Amniotic epithelial cell (primary cell): ENCODE data around the gene CCDC97.

Experiments
- DNase-seq: peaks from one replicate; pipeline ENCODE4 v3.0.0-alpha.2; 2010; ENCODE audit warnings: low read depth

The CCDC97 gene

GRCh38 chr19:41320185-41320518, 10.2 kb downstream of the CCDC97 start:
- DNase-seq, result no peak

GRCh38 chr19:41320568-41320967, 10.6 kb downstream of the CCDC97 start:
- no peak for DNase-seq

GRCh38 chr19:41321204-41321599, 11.2 kb downstream of the CCDC97 start:
- DNase-seq, result no peak

DNA sequence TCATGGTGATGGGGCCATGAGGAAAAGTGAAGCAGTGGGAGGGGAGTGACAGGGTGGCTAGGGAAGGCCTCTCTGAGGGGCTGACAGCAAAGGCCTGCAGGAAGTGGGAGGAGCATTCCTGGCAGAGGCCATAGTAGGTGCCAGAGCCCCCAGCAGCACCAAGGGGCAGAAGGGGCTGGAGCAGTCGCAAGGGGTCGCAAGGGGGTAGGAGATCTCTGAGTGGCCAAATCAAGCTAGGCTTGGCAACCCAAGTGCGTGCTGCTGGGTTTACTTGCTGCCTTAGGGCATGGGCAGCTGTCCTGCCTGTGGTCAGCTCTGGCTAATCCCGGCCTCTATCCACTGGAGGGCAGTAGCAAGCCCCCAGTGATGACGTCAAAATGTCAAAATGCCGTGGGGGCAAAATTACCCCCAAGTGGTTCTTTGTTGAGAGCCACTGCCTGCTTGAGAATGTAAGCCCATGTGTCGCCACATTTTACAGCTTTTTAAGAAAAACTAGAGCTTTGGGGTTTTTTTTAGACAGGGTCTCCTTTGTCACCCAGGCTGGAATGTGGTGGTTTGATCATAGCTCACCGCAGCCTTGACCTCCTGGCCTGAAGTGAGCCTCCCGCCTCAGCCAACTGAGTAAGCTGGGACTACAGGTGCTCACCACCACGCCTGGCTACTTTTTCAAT, 11.8 kb downstream of the CCDC97 start:
- peak; percentile 75 for DNase-seq

DNA sequence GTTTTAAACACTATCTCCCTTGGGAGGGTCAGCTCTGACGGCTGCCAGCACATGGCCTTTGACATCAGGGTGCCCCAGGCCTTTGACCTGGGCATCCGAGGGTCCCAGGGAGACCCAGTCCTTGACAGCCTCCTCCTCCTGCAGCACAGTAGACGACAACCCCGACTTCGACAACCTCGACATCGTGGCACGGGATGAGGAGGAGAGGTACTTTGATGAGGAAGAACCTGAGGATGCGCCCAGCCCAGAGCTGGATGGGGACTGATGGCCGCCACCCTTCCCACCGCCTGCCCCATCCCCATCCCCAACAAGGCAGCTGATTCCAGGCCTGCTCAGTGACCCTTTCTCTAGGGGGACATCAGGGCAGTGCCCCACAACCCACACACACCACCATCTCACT, 12.5 kb downstream of the CCDC97 start:
- no peak for DNase-seq

DNA sequence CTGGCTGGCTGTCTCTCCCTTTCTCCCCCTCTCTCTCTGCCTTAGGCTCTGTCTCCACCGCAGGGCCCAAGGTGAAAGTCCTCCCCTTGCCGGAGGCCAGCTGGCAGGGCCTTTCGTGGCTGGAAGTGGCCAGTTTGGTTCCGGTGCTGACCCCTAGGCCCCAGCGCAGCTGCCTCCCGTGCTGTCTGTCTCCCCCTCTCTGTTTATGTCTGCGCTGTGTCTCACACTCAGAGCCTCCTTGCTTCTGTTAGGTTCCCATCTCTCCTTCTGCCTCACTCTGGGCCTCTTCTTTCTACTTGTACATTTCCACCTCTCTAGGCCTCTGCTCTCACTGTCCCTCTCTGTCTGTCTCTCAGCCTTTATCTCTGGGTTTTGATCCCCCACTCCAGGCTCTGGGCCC, 13.1 kb downstream of the CCDC97 start:
- DNase-seq, result peak; percentile 79

- DNase-seq, result peak; percentile 97
Measured at GRCh38 chr19:41323430-41324125, 13.6 kb downstream of the CCDC97 start.

DNA sequence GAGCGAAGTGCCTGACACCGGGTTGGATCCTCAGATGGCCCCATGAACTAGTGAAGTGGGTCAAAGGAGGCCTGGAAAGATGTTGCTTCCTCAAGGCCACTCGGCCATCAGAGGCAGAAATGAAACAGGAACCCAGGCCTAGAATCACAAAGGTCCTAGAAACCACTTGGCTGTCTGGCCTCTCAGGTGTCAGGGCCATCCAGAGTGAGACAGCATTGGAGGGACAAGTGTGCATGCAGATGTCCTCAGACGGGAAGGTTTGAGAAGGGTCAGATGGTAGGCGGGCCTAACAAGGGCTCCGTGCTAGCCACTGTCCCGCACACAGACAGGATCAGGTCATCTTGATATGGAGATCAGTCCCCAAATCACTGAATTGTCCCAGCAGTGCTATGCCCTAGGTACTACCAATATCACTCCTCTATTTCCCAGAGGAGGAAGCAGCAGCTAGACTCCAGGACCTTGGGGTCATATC, 14.3 kb downstream of the CCDC97 start:
- no peak for DNase-seq

- peak; percentile 83 for DNase-seq
Measured at GRCh38 chr19:41324921-41325639, 15.1 kb downstream of the CCDC97 start.

- DNase-seq, result no peak
Measured at GRCh38 chr19:41325640-41325946, 15.6 kb downstream of the CCDC97 start.

GRCh38 chr19:41325947-41326706, 16.2 kb downstream of the CCDC97 start:
- peak; percentile 75 for DNase-seq

- DNase-seq, result no peak
Measured at GRCh38 chr19:41327076-41327575, 17.2 kb downstream of the CCDC97 start.

DNA sequence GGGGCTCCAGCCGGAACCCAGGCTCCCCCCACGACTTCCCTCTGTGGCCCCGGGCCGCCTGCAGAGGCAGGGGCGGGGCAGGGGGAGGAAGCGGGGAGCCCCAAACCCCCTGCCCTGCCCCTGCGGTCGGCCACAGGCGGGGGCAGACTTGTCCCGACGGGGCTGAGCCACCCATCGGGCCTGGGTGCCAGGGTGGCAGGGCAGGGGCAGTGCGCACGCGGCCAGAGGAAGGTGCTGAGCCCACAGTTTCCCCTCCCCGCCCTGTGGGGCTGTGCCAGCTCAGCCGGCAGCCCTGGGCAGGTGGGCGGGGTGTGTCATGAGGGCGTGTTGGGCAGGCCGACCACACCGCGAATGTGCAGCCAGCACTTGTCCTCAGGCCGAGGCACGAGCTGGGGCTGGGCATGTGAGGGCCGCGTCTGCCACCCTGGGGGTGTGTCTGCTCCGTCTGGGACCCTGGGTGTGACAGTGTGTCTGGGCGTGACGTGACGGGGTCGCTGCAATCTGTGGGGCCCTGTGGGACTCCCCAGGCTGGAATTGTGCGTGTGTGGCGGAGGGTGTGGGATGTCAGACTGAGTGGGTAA, 17.7 kb downstream of the CCDC97 start:
- DNase-seq, result peak; percentile 53

- no peak for DNase-seq
Measured at GRCh38 chr19:41328157-41328841, 18.3 kb downstream of the CCDC97 start.

GRCh38 chr19:41328842-41329225, 18.9 kb downstream of the CCDC97 start:
- no peak for DNase-seq

DNA sequence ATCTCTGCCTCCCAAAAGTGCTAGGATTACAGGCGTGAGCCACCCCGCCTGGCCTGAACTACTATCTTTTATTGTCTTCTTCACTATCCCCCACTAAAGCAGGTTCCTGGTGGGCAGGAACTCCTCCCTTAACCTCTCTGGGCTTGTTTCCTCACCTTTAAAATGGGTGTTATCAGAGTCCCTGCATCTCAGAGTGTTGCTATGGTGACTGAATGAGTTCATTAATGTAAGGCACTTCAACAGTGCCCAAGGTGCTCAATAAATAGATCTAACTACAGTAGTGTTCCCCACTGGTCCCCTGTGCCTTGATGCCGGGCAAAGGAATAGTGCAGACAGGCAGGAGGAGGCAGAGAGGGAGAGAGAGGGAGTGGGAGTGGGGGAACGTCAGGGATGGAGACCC, 20.5 kb downstream of the CCDC97 start:
- no peak for DNase-seq

DNA sequence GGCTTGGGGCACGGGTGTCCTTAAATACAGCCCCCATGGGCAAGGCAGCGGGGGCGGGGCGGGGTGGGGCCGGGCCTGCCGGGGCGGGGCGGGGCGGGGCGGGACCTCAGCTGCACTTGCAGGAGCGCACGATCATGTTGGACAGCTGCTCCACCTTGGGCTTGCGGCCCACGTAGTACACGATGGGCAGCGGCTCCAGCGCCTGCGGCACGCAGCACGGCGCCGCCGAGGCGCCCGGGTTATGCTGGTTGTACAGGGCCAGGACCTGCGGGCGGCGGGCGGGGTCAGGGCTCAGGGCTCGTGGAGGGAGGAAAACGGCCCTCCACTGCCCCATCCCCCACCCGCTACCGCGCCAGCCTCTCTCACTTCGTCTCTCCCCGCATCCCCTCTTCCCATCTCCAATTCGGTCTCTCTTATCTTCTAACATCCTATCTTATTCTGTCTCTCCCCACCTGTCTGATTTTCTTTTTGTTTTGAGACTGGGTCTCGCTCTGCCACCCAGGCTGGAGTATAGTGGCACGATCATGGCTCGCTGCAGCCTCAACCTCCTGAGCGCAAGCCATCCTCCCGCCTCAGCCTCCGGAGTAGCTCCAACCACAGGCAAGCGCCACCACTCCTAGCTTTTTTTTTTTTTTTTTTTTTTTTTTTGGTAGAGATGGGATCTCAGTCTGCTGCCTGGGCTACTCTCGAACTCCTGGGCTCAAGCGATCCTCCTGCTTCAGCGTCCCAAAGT, 21.1 kb downstream of the CCDC97 start:
- no peak for DNase-seq

- no peak for DNase-seq
Measured at GRCh38 chr19:41332000-41332399, 22.0 kb downstream of the CCDC97 start.

- DNase-seq, result no peak
Measured at GRCh38 chr19:41332468-41332867, 22.5 kb downstream of the CCDC97 start.

DNA sequence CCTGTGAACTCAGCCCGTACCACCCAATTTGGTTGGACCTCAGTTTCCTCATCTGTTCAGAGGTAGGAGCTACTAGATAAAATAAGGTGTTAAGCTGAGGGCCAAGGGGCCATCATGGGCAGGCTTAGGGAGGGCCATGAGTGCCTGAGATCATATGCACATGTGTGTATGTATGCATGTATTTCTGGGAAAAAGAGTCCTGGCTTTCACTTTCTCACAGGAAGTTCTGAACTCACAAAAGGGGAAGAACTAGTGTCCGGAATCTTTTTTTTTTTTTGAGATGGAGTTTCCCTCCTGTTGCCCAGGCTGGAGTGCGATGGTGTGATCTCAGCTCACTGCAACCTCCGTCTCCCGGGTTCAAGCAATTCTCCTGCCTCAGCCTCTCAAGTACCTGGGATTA, 24.8 kb downstream of the CCDC97 start:
- DNase-seq, result no peak

DNA sequence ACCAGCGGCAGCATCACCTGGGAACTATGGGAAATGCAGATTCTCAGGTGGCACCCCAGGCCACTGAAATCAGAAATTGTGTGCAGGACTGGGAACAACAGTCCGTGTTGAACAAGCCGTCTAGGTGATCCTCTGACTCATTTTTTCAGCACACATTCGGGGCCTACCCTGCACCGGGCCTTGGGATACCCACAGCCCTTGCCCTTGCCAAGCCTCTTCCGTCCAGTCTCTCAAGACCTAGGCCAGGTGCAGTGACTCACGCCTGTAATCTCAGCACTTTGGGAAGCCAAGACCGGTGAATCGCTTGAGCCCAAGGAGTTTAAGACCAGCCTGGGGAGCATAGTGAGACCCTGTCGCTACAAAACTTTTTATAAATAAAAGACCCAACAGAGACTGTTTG, 25.5 kb downstream of the CCDC97 start:
- no peak for DNase-seq
